ENCODE measurements around the gene SDC4.
A peak's percentile ranks its signal among the peaks of the same experiment; 100 is the strongest.

Gene SDC4

GRCh38 chr20:45294659-45295058 lies 53.6 kb downstream of the SDC4 start:
- DNase-seq = no peak
- ATAC-seq = no peak

- ATAC-seq (no peak), DNase-seq (no peak)
Observed at GRCh38 chr20:45294003-45294368, 54.2 kb downstream of the SDC4 start.

DNA sequence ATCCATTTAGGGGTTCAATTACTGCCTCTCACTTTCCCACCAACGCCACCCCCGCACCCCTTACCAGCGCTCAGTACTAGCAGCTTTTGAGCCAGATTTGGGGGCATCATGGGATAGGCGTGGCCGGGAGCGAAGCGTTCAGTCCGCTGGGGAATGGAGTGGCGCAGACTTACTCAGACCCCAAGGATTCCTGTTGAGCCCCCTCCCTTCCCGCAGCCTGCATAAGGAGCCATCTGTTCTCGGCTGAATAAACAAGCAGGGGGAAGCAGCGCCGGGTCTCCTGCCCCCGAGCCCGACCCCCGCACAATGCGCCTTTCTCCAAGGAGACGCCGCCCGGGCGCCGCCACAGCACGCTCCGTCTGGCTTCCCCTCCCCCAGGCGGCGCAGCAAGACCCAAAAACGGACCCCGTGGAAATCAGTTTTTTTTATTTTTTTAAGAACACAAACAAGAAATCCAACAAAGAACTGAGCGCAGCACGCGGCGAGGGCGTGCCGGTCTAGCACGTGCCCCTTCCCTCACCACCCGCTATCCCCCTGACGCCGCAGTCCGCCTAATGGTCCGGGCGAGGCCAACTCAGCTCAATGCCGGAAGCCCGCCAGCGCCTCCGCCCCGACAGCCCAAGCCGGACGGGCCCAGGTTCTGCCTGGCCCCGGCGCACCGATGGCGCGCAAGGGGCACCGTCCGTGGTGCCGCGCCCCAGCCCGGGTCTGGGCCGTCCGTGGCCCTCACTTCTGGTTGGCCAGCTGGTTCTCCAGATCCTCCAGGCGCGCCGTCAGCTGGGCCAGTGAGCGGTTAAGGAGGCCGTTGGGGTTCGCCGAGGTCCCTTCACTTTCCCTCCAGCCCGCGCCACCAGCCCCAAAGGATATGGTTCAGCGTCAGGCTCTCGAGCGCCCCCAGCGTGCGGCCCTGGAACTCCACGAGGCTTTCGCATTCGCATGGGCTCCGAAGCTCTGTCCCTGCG lies 54.9 kb downstream of the SDC4 start:
- peak; percentile 91 for DNase-seq

GRCh38 chr20:45292343-45292742 lies 55.9 kb downstream of the SDC4 start:
- ATAC-seq = no peak
- DNase-seq = no peak

More for the DNA sequence above, 54.9 kb downstream of the SDC4 start:
- ATAC-seq = peak; percentile 83

GRCh38 chr20:45291526-45291925 lies 56.7 kb downstream of the SDC4 start:
- DNase-seq (no peak), ATAC-seq (no peak)

DNA sequence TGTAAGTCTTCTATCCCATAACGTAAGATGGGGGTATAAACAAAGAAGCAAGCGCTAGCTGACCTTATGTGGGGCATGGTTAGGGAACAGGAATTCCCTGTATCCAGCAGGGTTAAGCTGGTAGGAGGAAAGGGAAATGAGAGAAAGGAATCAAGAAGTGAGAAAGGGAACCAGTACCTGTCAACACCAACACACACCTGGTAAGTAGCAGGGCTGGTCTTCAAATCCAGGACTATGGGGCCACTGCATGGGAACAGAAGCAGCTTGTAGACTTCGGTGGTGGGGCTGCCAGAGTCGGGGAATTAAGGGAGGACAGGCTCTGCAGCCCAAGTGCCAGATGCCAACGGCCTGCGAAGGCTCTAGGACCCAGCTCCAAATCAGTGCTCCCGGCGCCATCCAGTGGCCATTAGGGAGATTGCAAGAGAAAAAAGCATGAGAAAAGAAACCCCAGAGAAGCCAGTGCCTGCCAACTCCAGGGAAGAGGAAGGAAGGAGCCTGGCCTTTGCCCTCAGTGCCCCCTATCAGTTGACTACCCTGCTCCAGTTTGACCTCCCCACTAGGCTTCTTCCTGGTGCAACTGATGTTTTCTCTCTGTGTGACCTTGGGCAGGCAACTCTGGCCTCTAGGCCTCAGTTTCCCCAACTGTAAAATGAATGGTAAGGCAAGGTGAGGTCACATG lies 57.4 kb downstream of the SDC4 start:
- peak; percentile 73 for DNase-seq
- ATAC-seq = peak; percentile 49

DNA sequence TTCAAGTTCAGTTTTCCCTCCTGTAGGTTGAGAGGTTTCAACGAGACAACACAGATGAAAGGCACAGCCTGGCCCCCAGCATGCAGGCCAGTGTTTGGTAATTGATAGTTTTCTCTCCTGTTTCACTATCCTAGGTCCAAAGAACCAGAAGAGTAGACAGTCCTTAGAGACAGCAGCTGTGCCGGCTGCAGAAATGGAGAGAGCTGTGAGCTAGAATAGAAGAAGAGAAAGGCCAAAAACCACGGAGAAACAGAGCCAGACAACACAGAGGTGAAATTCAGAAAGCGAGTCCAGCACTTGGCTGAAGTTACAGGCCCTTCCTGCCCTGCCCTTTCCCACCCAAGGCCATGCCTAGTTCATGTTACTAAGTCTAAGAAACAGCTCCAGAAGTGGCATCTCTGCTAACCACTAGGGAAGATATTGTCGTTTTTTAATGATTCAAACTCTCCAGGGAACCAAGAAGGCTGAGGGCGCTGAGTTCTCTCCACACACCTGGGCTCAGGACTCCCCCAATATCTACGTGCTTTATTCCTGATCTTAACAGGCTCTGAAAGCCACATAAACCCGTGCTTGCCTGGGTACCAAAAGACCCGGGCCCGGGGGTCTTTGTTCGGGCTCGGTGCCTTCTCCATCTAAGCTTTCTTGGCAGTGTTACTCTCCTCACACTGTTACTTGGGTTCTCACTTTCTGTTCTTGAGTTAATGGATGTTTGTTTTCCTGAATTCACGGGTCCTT lies 58.1 kb downstream of the SDC4 start:
- no peak for DNase-seq
- ATAC-seq = no peak

DNA sequence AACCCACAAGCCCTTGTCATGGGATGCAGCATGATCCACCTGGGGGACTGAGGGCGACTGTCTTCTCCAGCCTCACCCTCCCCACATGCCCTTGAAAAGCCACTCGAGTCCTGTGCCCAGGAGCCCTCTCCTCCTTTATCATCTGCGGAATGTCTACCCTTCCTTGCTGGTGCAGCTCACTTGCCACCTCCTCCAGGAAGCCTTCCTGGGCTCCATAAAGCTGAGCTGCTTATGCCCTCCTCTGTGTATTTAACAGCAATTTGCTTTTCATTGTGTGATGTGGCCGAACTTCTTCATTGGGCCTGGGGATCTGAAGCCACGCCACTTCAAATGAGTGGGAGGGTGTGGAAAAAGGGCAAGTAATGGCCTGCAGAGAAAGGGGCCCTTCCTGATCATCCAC lies 59.4 kb downstream of the SDC4 start:
- DNase-seq (no peak), ATAC-seq (no peak)

DNA sequence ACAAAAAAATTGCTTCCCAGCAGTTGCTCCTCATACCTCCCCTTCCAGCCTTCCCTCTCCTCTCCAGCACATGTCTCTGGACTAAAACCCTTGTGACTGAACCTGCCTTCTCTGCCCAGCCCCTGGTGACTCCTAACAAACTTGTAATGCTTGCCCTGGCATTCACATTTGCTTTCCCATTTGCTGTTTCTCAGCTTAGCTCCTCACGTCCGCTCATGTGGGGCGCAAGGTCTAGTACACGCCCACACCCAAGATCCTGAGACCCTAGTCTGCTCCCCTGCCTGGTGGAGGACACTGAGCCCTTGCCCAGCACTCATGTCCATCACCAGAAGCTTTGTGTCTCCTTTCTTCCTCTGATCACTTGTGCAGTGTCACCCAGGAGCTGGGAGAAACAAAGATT lies 59.8 kb downstream of the SDC4 start:
- no peak for ATAC-seq
- DNase-seq = no peak

- ATAC-seq (no peak), DNase-seq (no peak)
Observed at GRCh38 chr20:45283551-45284057, 64.6 kb downstream of the SDC4 start.

DNA sequence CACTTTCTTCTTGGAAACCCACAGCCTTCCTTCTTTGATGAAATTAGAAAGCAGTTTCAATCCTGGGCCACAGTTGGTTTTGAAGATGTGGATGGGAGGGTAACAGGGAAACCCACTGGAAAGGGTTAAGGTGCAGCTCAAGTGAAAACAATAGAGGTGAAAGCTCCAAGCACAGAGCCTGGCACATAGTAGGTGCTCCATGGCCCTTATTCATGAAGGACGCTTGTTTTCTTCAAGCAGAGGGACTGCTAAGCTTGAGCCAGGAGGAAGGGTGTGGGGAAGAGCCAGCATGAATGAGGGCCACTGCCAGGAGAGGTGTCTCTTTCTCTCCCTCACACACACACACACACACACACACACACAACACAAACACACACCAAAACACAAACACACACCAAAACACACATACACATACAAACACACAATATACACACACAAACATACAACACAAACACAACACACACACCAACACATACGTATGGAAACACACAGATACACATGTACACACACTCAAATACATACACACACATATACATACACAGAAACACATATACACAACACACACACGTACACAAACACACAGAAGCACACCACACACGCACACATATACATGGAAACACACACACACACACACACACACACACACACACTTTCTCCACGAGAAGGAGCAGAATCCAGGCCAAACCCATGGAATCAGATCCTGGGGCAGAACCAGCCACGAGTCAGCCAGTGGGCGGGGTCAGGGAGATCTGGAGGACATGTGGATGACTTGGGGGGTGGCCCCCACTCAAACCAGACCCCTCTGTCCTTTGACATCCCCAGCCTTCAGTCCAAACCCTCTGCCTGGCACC lies 65.3 kb downstream of the SDC4 start:
- ATAC-seq (no peak), DNase-seq (no peak)

DNA sequence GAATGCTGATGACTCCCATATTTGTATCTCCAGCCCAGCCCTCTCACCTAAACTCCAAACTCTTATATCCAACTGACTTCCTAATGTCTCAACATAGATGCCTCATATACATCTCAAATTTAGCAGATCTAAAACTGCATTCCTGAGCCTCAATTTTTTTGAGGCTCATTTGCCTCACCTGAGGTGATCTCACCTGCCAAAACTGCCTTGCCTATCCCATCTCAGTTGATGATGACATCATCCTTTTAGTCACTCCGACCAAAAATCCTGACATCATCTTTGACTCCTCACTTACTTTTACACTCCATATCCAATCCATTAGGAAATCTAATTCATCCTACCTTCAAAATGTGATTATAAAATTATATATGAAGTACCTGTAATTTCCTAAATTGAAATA lies 68.2 kb downstream of the SDC4 start:
- no peak for DNase-seq
- ATAC-seq = no peak

GRCh38 chr20:45275338-45275737 lies 72.9 kb downstream of the SDC4 start:
- ATAC-seq (no peak), DNase-seq (no peak)
